IPS-NIHi11 (cell line): Measurements from ENCODE around the gene RET.
A peak's percentile ranks its signal among the peaks of the same experiment; 100 is the strongest.
"Not testable (repeated sequence)": the region's sequence is repeated elsewhere in the genome, so short reads cannot be mapped to it uniquely, and the experiment has no call there.

ENCODE experiments used
- DNase-seq: peaks from one replicate; pipeline ENCODE4 v3.0.0; 2012; ENCODE audit warnings: mixed read lengths, low spot score

The RET gene

GRCh38 chr10:43078175-43078985 is 1.5 kb downstream of the RET start:
- no peak for DNase-seq

- peak; percentile 87 for DNase-seq
Observed at GRCh38 chr10:43078986-43079273, 2.1 kb downstream of the RET start.

DNA sequence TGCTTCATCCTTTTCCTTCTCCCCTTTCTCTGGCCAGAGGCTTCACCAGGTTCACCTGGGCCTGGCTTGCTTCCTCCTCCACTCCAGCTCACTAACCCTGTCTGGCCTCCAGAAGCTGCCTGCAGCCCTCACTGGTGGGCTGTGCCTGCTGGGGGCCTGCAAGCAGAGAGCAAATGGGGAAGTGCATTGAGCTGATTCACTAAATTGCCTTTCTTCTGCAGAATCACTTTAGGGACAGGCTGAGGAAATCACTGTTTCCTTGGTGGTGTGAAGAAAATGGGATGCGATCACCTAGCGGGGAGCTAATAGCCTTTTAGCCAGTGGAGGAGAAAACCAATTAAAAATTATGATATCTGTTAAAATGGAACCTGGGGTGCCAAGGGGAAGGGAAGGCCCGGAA is 3.0 kb downstream of the RET start:
- no peak for DNase-seq

DNA sequence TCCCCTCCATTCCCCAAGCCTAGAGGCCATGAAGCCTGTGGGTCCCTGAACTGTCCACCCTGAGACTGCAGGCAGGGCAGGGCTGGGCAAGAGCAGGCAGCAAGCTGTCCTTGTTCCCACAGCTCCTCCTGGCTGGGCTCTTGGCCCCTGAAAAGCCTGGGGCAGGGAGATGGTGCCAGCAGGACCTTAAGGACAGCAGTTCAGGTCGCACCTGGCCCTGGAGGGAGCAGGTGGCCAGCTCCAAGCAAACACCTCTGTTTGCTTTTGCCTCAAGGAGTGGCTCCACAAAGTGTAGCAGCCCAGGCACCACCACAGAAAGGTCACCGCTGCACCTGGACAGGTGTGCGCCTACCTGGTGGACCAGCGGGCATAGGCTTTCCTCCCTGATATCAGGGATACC is 5.2 kb downstream of the RET start:
- DNase-seq, result no peak

DNA sequence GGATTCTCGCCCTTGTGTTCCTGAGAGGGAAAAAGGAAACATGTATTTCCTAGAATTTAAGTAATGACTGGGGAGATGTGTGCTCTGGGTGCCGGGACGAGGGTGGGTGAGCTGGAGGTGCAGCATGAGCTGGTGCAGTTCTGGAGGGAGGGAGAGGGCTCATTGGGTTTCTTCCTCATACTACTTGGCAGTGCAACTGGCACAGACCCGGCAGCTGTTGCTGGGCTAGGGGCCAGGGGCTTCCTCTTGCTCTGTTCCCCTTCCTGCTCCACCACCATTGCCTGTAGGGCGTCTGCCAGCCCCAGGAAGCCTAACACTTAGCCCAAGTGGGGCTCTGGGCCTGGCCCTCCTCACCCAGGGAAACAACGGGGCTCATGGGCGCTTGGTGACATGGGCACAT is 5.9 kb downstream of the RET start:
- DNase-seq, result no peak

DNA sequence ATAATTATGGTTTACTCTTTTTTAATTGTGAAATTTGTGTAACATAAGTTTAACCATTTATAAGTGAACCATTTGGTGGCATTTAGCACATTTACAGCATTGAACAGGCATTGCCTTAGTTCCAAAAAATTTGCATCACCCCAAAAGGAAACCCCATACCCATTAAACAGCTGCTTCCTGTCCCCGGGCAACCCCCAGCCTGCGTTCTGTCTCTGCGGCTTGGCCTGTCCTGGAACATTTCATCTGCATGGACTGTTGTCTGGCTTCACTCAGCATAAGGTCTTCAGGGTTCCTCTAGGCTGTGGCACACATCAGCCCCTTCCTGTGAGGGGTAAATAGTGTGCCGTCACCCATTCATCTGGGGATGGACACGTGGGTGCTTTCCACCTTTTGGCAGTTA is 6.9 kb downstream of the RET start:
- no peak for DNase-seq

DNA sequence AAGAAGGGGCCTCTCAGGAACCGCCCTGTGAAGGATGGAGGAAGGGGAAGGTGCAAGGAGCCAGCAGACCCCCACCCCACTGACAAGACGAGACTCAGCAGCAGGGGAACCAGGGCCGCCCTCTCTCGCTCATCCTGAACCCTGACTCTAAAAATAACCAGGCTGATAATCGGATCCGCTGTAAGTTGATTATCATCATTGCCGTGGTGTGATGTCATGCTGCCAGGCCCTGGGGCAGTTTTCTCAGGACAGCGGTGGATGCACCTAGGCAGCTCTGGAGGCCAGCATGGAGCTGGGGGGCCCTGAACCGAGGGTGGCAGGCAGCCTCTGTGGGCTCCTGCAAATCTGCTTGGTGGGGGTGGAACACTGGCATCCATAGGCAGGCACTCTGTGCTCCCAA is 7.9 kb downstream of the RET start:
- DNase-seq, result no peak

GRCh38 chr10:43086321-43086942 is 9.6 kb downstream of the RET start:
- no peak for DNase-seq

DNA sequence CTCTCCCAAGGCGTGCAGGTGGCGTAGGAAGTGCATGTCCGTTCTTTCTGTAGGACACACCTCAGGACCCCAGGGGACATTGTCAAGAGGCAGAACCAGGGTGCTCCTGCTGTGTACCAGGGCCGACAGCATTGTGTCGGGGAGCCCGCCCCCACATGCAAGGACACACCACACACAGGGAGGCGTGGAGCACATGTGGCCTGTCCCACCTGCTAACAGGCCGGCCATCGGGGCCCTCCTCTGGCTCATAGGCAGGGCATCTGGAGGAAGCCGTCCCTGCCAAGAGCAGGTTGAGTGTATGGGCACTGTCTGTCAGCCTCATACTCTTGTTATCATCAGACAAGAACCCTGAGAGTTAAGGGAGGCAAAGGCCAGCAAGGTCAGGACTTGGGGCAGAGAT is 12.7 kb downstream of the RET start:
- no peak for DNase-seq

- DNase-seq, result no peak
Observed at GRCh38 chr10:43090188-43090587, 13.3 kb downstream of the RET start.

DNA sequence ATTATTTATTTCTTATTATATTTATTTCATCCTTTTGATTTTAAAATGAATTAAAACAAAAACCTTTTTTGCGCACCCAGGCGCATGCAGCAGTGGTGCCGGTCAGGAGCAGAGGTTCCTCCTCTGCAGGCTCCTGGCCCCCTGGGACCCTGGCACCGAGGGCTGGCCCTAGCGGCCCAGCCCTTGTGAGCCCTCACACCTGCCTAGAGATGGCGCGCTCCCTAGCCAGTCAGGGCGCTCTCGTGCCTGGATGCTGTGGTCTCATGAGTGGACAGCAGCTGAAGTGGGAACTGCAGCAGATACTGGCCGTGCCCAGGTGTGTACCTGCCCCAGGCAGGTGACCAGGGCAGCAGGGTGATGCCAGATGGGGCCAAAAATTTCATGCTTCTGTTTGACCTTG is 13.8 kb downstream of the RET start:
- DNase-seq, result no peak

GRCh38 chr10:43091846-43092245 is 15.0 kb downstream of the RET start:
- DNase-seq, result no peak

DNA sequence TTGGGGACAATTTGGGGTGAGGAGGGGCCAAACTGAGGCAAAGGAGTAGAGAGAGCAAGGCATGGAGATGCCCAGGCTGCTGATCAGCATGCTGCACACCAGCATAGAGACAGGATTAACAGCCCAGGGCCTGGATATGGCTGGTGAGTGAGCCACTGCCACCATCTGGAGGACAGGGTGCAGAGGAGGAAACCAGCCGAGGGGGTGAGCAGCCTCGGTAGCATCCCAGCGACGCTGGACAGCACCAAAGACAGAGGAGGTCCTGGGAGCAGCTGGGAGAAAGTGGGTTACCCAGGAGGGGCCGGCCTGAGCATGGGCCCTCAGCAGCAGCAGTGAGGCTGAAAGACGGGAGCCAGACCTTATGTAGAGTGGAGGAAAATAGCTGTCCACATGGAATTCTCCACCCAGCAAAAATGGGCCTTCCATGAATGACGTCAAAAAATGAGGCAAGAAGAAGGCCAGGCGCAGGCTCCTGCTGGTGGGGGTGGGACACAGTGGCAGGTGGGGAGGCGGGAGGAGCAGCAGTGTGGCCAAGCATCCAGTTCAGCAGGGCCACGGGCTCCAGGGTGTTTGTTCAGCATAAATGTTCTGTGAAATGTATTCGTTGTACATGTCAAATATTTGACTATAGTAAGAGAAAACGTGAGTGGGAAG is 16.7 kb downstream of the RET start:
- DNase-seq, result peak; percentile 76

DNA sequence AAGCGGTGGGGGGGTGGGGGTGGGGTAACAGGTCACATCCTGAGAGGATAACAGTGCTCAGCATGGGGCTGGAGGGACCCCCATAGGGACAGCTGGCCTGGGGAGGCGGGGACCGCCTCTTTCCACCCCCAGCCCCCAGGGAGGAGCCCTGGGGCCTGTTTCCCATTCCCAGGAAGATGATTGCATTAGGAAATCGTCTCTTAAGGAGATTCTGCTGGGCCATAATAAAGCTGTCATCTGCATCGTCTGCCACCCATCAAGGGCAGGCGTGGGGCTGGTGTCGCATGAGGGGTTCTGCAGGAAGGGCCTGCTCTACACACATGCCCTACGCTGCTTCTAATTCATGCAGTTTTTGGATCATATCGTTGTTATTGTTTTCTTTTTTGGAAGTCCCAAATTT is 17.2 kb downstream of the RET start:
- DNase-seq, result no peak

DNA sequence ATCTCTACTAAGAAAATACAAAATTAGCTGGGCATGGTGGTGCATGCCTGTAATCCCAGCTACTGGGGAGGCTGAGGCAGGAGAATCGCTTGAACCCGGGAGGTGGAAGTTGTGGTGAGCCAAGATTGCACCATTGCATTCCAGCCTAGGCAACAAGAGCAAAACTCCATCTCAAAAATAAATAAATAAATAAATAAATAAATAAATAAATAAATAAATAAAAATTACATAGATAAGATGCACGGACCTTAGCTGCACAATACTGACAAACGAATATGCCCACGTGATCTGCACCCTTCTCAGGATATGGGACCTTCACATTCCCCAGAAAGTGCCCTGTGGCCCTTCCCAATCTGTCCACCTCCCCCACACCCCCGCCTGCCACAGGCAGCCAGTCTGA is 22.5 kb downstream of the RET start:
- DNase-seq, result not testable (repeated sequence)

- no peak for DNase-seq
Observed at GRCh38 chr10:43099928-43100327, 23.1 kb downstream of the RET start.

- DNase-seq, result no peak
Observed at GRCh38 chr10:43100366-43100765, 23.5 kb downstream of the RET start.

- DNase-seq, result no peak
Observed at GRCh38 chr10:43102063-43102828, 25.4 kb downstream of the RET start.

GRCh38 chr10:43105102-43105955 is 28.5 kb downstream of the RET start:
- DNase-seq, result peak; percentile 95

DNA sequence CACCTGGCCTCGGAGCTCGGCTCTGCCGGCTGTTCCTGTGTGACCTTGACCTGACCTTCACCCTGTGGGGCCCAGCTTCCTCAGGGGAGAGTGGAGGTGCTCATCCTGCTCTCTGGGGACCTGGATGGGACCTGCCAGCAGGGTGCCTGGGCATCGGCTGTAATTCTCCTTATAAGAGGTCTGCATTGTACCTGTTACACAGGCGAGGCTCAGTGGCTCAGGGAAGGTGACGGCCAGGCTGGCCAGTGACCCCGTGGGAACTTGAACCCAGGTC is 29.0 kb downstream of the RET start:
- DNase-seq, result no peak

DNA sequence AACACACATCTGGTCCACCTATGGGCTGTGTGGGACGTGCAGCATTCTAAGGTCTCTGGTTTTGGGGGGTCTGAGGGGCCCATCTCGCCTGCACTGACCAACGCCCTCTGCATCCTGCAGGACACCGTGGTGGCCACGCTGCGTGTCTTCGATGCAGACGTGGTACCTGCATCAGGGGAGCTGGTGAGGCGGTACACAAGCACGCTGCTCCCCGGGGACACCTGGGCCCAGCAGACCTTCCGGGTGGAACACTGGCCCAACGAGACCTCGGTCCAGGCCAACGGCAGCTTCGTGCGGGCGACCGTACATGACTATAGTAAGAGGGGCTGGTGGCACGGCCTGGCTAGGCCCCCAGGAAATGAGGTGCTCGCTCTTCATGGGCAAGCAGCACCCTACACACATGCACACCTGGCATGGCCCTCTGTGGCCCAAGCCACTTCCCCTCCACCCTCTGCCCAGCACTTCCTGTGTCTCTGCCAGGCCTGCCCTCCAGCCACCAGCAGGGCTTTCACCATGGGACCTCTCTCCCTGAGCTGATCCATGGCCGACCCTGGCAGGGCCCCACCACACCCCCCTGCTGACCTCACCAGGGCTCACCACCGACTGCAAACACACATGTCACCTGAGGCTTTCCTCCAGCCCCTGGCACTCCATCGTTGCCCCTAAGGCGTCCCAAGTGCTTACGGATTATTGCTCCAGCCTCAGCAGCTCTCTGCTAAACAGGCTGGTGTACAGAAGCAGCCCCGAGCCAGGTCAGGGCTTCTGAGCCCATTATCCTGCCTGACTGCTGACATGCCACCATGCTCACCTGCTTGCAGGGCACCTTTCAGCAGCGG is 29.6 kb downstream of the RET start:
- no peak for DNase-seq
